Measurements from ENCODE around the gene DGLUCY.
"Not testable (repeated sequence)": the region's sequence is repeated elsewhere in the genome, so short reads cannot be mapped to it uniquely, and the experiment has no call there.

The DGLUCY gene

GRCh38 chr14:91142214-91142668, 28.4 kb downstream of the DGLUCY start:
- DNase-seq, result peak; percentile 23 to 36 (median 36)

GRCh38 chr14:91143862-91144261, 30.0 kb downstream of the DGLUCY start:
- DNase-seq, result no peak

GRCh38 chr14:91144425-91145145, 30.7 kb downstream of the DGLUCY start:
- DNase-seq, result no peak

- DNase-seq, result no peak
These were observed 31.7 kb downstream of the DGLUCY start for GRCh38 chr14:91145391-91146160.

GRCh38 chr14:91146661-91147060, 32.8 kb downstream of the DGLUCY start:
- no peak for DNase-seq

GRCh38 chr14:91149462-91149861, 35.6 kb downstream of the DGLUCY start:
- no peak for DNase-seq

- DNase-seq, result no peak
These were observed 38.6 kb downstream of the DGLUCY start for GRCh38 chr14:91152499-91152898.

GRCh38 chr14:91153360-91153759, 39.5 kb downstream of the DGLUCY start:
- DNase-seq, result no peak

GRCh38 chr14:91154851-91155625, 41.2 kb downstream of the DGLUCY start:
- peak in 1 of 3 donors; percentile 28 for DNase-seq

GRCh38 chr14:91155626-91156089, 41.8 kb downstream of the DGLUCY start:
- no peak for DNase-seq

- not testable (repeated sequence) for DNase-seq
These were observed 42.3 kb downstream of the DGLUCY start for GRCh38 chr14:91156142-91156666.

- DNase-seq, result not testable (repeated sequence)
These were observed 43.0 kb downstream of the DGLUCY start for GRCh38 chr14:91156877-91157276.

- no peak for DNase-seq
These were observed 44.4 kb downstream of the DGLUCY start for GRCh38 chr14:91158091-91158790.

GRCh38 chr14:91159182-91159581, 45.3 kb downstream of the DGLUCY start:
- DNase-seq, result no peak

GRCh38 chr14:91159906-91160305, 46.0 kb downstream of the DGLUCY start:
- DNase-seq, result no peak

GRCh38 chr14:91163316-91163715, 49.4 kb downstream of the DGLUCY start:
- no peak for DNase-seq

GRCh38 chr14:91164676-91165075, 50.8 kb downstream of the DGLUCY start:
- DNase-seq, result no peak

- no peak for DNase-seq
These were observed 53.5 kb downstream of the DGLUCY start for GRCh38 chr14:91167380-91167770.

- DNase-seq, result no peak
These were observed 56.1 kb downstream of the DGLUCY start for GRCh38 chr14:91169951-91170350.

GRCh38 chr14:91170504-91171121, 56.7 kb downstream of the DGLUCY start:
- DNase-seq, result no peak

GRCh38 chr14:91171291-91171690, 57.4 kb downstream of the DGLUCY start:
- DNase-seq, result no peak

GRCh38 chr14:91173221-91173670, 59.4 kb downstream of the DGLUCY start:
- peak; percentile 74 to 87 (median 81) for DNase-seq

Measured in suppressor macrophage treated with lipopolysaccharide for 1 hour (primary cell).